Activated CD8-positive, alpha-beta memory T cell treated with anti-CD3 and anti-CD28 coated beads, Interleukin-2, amount 50 U/mL, for 24 hours (primary cell): ENCODE results near the gene ZNF839.
"Not testable (repeated sequence)": the region's sequence is repeated elsewhere in the genome, so short reads cannot be mapped to it uniquely, and the experiment has no call there.

Experiments
- DNase-seq: peaks from one replicate; pipeline ENCODE4 v3.0.0-alpha.2; 2020; ENCODE audit errors: extremely low read depth

ZNF839 gene

GRCh38 chr14:102314242-102315011 lies 5.1 kb upstream of the ZNF839 start:
- no peak for DNase-seq

GRCh38 chr14:102315121-102315520 lies 4.4 kb upstream of the ZNF839 start:
- DNase-seq, result no peak

- no peak for DNase-seq
These were observed 3.2 kb upstream of the ZNF839 start for GRCh38 chr14:102316338-102316742.

- DNase-seq, result peak; percentile 83
These were observed 2.6 kb upstream of the ZNF839 start for GRCh38 chr14:102316743-102317563.

- DNase-seq, result no peak
These were observed 1.8 kb upstream of the ZNF839 start for GRCh38 chr14:102317564-102318248.

- DNase-seq, result no peak
These were observed 717 bp upstream of the ZNF839 start for GRCh38 chr14:102318781-102319276.

GRCh38 chr14:102320033-102320660 lies 601 bp downstream of the ZNF839 start:
- no peak for DNase-seq

GRCh38 chr14:102320671-102321455 lies 1.3 kb downstream of the ZNF839 start:
- no peak for DNase-seq

GRCh38 chr14:102321456-102322422 lies 2.2 kb downstream of the ZNF839 start:
- DNase-seq, result no peak

- DNase-seq, result no peak
These were observed 3.6 kb downstream of the ZNF839 start for GRCh38 chr14:102323102-102323501.

GRCh38 chr14:102325791-102326345 lies 6.3 kb downstream of the ZNF839 start:
- DNase-seq, result no peak

- no peak for DNase-seq
These were observed 7.0 kb downstream of the ZNF839 start for GRCh38 chr14:102326583-102326982.

- DNase-seq, result not testable (repeated sequence)
These were observed 9.8 kb downstream of the ZNF839 start for GRCh38 chr14:102329381-102329780.

GRCh38 chr14:102330806-102331205 lies 11.3 kb downstream of the ZNF839 start:
- DNase-seq, result no peak

GRCh38 chr14:102333390-102333789 lies 13.8 kb downstream of the ZNF839 start:
- no peak for DNase-seq

- no peak for DNase-seq
These were observed 14.5 kb downstream of the ZNF839 start for GRCh38 chr14:102333795-102334705.

- DNase-seq, result no peak
These were observed 15.6 kb downstream of the ZNF839 start for GRCh38 chr14:102335163-102335562.

GRCh38 chr14:102338724-102339123 lies 19.2 kb downstream of the ZNF839 start:
- no peak for DNase-seq
